ENCODE data around the gene OR7A5. TPM values are rescaled to one million over a fixed set of nuclear protein-coding genes. Genes with fewer than 3 reads are reported as not detected.
"Not testable (repeated sequence)": the region's sequence is repeated elsewhere in the genome, so short reads cannot be mapped to it uniquely, and the experiment has no call there.

OR7A5 gene
- total RNA-seq: not detected in 2 replicates

DNA sequence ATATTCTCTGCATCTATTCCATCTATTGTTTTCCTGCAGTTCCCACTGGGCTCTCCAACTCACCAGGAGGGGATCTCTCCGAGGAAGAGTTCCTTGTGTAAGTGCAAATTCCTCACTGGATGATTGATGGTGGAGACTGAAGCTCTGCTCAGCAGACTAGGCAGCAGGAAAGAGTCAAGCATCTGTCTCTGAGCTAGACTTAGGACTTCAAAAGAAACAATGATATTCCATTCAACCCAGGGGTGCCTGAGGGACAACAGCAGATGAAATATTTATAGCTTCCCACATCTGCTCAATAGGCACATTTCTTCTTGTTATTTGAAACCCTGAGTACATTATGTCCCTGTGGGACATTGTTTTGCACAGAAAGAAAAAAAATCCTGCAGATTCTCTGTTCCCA lies at the start of gene OR7A5, which contains the start of gene OR7C1:
Gene OR7A5, minus strand, starts transcription at position 175 of the 400 bp plus-strand sequence. CDS start 6,944 bp downstream, outside the sequence.
Gene OR7C1, minus strand, starts transcription at position 175 of the 400 bp plus-strand sequence. CDS start 35,049 bp downstream, outside the sequence.
- no peak for DNase-seq

DNA sequence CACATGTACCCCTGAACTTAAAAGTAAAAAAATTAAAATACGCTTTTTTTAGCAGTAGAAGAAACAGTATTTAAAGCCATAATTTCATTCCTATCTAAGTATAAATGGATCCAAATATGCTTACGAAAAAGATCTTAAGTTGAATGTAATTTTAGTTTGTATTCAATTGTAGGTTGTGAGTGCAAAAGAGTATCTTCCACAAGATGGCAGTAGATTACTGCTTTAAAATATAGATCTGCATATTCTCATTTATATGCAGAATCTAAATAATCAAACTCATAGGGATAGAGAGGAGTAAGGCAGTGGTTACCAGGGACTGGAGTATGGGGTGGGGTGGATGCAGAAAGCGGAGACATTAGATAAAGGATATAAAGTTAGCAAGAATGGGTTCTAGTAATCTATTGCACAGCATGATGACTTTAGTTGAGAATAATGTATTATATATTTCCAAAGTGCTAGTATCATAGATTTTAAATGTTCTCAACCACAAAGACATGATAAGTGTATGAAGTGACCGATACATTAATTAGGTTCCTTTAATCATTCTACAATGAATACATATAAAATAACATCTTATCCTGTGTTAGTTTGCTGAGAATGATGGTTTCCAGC lies 36.7 kb upstream of the OR7A5 start:
- DNase-seq: peak; percentile 35

DNA sequence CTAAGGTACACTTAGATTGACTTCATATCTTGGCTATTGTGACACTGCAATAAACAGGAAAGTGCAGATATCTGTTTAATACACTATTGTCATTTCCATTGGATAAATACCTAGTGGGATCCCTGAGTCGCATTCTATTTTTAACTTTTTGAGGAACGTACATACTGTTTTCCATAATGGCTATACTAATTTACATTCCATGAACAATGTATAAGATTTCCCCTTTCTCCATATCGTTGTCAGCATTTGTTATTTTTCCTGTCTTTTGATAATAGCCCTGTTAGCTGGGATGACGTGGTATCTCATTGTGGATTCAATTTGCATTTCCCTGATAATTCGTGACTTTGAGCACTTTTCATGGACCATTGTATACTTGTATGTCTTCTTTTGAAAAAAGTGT lies 33.5 kb upstream of the OR7A5 start:
- DNase-seq: no peak

DNA sequence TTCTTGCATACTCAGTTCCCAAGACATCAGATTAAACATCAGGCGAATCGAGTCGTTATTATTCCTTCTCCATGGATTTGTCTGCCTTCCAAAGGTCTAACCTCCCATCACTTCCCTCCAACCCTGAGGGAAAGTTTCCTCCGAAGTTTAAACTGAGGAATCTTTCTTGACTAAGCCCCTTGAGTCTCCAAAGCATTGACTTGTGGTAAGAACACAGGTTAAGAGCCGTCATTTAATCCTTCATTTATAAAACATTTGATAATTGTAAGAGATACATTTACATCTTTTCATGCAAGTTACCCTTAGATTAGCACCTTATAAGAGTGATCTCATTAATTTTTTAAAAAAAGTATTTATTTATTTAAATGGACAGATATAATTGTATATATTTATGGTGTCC lies 13.8 kb upstream of the OR7A5 start, which contains the start of gene OR7A10:
Gene OR7A10, minus strand, starts transcription at position 101 of the 400 bp plus-strand sequence. CDS start 7,045 bp downstream, outside the sequence.
- no peak for DNase-seq

DNA sequence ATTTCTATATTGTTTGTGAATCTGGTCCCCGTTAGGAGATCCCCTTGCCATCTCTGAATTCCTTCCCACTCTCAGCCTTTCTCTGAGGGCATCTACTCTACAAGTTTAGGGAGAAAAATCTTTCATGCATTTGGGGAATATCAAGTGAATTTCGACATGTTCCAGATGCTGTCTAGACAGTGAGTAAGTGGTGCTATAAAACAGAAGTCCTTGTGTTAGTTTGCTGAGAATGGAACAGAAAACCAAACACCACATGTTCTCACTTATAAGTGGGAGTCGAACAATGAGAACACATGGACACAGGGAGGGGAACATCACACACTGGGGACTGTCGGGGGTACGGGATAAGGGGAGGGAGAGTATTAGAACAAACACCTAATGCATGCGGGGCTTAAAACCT lies 8.6 kb upstream of the OR7A5 start:
- DNase-seq: no peak

DNA sequence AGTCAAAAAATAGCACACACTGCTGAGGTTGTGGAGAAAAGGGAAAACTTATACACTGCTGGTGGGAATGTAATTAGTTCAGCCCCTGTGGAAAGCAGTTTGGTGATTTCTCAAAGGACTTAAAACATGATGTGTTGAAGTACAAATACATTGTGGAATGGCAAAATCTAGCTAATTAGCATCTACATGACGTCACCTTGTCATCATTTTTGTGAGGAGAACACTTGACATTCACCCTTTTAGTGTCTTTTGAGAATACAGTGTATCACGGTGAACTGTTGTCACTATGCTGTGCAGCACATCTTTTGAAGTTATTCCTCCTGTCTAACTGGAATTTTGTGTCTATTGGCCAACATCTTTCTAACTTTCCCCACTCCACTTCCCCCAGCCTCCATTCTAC lies 8.2 kb upstream of the OR7A5 start:
- no peak for DNase-seq

DNA sequence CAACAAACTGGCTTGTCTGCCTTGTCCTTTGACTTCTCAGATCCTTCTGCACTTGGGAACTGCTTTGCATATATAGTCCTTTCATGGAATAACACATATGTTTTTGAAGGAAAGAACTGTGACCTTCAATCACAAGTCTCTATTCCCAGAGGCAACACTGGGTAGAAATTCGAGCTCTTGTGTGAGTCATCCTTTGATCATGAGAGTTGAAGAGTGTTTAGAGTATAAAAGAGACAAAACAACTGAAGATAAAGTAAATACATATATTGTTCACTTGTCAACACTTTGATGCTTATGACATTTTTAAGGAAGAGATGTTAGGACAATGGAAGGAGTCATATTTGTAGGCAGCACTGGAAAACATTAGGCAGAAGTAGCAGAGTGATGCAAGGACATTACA lies 5.2 kb upstream of the OR7A5 start:
- DNase-seq: no peak

DNA sequence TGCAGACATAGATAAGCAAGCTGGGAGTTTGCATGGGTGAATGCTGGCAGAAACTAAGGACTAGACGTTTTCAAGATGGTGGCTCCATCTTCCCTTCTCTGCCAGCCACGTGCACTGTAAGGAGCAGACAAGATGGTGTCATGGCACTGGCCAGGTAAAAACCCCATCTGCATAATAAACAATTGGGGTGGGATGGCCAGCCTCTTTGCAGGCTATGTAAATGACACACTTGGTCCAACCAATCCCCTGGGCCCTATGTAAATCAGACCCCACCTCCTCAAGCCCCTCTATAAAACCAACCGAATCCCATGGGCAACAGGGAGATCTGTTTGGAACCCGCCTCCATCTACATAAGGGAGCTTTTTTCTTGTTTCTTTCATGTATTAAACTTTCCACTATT lies 2.4 kb upstream of the OR7A5 start:
- DNase-seq: no peak

DNA sequence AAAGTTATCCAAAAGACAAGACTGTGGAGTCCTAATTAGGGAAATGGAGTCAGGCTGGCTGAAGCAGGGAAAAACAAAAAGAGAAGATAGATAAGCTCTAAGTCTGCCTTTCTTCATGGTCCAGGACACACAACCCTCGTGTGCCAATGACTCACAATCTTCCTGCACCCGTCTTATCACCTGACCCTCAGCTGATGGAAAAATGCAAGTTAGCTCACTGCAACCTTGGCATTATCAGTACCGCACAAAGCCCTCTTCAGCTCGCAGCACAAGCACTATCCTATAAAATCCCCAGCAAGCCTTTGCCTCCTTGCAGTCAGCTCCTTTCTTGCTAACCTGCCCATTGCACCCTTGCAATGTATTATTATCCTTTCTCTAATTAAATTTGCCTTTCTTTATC lies 4.3 kb downstream of the OR7A5 start:
- DNase-seq: no peak

DNA sequence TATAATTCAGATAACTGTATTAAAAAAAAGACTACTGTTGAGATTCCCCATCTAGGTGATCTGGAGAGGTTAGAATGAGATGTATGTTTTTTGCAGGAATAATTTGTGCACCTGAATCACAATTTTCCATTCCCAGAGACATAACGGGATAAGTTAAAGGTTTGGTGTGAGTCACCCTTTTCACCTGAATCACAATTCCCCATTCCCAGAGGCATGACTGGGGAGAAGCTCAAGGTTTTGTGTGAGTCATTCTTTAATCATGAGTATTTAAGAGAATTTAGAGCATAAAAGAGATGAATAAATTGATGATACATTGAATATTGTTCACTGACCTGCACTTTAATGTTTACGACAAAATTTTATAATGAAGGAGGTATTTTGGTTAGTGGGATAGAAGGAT lies 9.0 kb downstream of the OR7A5 start:
- no peak for DNase-seq

DNA sequence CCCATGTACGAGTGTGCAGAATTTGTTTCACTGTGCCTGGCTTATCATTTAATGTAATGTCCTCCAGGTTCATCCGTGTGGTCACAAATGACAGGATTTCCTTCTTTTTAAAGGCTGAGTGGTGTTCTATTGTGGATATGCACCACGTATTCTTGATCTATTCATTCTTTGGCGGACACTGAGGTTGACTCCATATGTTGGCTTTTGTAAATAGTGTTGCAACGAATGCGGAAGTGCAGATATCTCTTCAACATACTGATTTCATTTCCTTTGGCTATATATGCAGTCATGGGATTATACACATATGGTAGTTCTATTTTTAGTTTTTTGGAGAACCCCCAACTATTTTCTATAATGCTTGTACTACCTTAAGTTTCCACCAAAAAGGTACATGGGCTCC lies 13.0 kb downstream of the OR7A5 start:
- no peak for DNase-seq

DNA sequence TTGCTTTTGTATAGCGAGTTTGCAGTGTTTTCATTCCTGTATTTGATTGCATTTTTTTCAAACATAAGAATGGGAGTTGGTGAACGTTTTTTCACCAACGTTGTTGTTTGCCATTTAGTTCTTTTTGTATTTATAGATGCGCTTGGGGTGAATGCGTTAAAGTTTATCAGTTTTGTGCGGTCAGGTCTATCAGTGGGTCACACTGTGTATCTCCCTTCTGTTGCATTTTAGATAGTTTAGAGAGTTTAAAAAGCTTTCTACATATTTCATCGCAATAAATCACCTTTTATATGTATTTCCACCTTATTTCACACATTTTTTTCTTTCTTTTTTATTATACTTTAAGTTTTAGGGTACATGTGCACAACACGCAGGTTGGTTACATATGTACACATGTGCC lies 16.4 kb downstream of the OR7A5 start:
- DNase-seq: no peak

DNA sequence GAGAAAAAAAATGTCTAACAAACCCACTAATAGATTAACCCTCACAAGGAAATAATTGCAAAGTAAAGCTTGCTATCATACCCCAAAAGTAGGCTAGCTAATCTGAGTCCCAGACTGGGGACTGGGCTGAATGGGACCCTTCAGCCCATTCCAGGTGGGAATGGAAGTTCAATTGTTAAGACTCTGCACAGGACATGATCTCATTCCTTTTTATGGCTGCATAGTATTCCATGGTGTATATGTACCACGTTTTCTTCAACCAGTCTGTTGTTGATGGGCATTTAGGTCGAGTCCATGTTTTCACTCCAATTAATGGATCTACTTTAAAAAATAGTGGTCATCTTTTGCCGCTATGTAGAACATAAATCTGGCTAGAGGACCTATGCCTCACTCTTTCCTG lies 17.9 kb downstream of the OR7A5 start:
- no peak for DNase-seq

DNA sequence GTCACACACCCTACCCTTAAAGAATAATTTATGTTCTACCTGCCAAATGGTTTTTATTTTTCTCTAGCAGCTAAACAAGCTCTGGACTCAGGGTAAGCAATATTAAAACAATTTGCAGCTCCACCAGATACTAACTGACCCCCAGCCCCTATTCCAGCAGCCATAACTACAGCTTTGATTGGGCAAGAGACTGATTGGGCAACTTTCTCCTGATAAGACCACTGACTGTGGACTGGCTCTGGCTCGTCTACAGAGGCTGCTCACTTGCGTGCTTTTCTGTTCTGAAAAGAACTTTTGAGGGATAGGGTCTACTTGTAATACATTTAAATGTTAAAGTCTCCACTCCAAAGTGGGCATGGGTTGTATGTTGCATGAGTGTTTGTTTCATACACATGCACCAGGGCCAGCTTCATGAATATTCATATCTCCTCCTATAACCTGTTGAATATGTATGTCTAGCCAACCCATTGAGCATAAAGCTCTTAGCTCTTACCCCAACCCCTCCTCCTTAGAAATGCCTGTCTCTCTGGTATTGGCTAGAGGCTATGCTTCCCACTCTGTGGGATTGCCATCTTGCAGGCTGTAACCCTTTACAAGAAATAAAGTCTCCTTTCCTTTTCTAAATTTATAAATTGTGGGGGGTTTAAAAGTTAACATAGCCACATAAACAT lies 19.9 kb downstream of the OR7A5 start:
- DNase-seq: no peak

DNA sequence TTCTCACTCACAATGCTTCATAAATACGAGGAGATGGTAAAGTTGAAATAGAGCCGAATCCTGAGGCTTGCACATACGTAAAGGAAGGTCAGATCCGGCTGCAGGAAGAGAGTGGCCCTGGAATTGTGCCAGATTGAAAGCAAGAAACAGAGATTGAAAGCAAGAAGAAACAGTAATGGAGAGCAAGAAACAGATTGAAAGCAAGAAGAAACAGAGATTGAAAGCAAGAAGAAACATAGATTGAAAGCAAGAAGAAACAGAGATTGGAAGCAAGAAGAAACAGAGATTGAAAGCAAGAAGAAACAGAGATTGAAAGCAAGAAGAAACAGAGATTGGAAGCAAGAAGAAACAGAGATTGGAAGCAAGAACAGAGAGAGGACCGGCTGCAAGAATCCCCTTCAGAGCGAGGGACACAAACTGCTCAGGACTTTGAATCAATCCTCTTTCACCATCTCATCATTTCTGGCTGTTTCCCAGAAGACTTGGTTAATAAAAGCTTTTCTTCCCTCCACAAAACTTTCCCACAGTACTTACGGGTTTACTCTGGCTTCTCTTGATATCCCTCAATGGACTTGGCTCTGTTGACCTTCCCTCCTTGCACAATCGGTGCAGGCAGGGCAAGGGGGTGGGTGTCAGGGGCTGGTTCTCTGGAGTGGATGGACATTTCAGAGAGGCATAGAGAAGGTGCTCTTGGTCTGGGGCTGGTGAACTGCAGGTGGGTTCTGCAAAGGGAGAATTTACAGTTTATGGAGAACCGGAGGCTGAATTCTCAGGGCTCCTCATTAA lies 25.5 kb downstream of the OR7A5 start:
- no peak for DNase-seq

DNA sequence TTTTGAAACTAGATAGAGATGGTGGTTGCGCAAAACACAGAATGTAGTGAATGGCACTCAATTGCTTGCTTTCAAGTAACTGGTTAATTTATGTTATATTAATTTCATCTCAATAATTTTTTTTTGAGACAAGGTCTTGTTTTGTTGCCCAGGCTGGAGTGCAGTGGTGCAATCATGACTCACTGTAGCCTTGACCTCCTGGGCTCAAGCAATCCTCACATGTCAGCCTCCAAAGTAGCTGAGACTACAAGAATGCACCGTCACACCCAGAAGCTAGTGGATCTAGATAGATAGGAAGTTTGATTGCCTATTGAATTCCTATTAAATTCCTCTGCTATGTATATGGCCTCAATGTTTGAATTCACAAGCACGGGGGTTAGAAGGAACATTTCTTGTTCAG lies 30.2 kb downstream of the OR7A5 start:
- DNase-seq: no peak

DNA sequence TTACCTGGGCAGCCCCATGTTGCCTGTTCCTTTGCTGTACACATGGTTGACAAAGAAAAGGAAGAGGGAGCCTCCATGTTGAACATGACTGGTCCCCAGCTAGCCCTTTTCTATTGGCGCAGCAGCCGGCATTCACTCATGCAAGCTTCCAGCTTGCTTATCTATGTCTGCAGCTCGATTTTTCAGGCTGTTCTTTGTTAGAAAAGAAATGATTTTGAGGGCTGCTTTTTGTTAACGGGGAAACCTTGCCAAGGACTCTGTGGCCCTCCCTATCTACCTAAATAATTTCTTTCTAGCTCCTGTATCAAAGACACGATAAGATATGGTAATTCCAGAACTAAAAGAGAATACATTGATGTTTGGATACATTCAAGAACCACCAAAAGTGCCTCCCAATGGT lies 36.2 kb downstream of the OR7A5 start:
- no peak for DNase-seq

DNA sequence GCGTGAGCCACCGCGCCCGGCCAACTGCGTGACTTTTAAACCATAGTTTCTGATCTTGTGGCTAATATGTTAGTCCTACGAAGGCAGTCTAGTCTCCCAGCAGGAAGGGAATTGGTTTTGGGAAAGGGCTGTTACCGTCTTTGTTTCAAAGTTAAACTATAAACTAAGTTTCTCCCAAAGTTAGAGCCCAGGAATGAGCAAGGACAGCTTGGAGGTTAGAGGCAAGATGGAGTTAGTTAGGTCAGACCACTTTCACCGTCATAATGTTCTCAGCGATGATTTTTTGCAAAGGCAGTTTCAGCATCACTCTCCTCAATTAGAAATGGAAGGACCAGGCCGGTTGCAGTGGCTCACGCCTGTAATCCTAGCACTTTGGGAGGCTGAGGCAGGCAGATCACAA lies 39.0 kb downstream of the OR7A5 start:
- DNase-seq: no peak

DNA sequence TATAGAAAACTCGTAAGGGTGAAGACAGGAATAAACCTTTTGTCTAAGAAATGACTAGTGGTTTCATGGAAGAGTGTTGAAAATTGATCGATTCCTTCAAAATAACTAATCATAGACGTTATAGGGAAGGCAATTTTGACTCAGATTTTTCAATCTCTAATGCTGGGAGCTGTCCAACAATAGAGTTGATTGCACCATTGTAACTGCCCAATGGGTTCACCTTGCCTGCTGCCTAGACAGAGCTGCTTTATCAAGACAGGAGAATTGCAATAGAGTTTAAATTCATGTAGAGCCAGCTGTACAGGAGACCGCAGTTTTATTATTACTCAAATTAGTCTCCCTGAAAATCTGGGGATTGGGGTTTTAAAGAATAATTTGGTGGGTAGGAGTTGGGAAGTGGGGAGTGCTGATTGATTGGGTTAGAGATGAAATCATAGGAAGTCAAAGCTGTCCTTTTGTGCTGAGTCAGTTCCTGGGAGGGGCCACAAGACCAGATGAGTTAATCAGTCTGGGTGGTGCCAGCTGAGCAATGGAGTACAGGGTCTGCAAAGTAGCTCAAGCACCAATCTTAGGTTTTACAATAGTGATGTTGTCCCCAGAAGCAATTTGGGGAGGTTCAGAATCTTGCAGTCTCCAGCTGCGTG lies 39.8 kb downstream of the OR7A5 start:
- no peak for DNase-seq

DNA sequence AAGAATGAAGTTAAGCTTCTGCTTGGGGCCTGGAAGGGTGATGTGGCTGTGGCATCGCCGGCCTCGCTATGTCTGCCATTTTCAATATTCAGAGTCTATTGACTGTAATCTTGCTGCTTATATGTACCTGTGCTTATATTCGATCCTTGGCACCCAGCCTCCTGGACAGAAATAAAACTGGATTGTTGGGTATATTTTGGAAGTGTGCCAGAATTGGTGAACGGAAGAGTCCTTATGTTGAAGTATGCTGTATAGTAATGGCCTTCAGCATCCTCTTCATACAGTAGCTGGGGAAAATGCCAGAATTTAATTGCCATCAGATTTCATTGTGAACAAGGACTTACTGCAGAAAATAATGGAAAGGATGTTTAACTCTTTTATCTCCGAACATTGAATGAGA lies 42.7 kb downstream of the OR7A5 start:
- DNase-seq: not testable (repeated sequence)

DNA sequence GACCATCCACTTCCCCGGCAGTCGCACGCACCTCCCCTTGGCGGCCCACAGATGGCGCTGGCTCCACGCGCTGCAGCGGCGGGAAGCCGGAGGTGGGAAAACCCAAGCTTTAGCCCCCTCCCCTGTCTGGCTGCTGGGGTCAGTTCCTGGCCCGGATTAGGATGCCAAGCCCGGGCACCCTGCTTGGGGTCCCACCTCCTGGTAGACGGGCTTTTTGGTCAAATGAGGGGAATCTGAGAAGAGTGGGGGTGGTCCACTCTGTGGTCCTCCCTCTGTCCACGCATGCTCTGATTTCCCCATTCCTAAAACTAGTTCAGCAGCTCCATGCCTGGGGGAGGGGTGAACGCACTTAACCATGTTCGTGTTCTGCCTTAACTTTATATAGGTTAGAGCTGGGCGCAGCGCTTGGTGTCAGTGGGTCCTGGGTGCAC lies 48.5 kb downstream of the OR7A5 start:
- DNase-seq: peak; percentile 25

DNA sequence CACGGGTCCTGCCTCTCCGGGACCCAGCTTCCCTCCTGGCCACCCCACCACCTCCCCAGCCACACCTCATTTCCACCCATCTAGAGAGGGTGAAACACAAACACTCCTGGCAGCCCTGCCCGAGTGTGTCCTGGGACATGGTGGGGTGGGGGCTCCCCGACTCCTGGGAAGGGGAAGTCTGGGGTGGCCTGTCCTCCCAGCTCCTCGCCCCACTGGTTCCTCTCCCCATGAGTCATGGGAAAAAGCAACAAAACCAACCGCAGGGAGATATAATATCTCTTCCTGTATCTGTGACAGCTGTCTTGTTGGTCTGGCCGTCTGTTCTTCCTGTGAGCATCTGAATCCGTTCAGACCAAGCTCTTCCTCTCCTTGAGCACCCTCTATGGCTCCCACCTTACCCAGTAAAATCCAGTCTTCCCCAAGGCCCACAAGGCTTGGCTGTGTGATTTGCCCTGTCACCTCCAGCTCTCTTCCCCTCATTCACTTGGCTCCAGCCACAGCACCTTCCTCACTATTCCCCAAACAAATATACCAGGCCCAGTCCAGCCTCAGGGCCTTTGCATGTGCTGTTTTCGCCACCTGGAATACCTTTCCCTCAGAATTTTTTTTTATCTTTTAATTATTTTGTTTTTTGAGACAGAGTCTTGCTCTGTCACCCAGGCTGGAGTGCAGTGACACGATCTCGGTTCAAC lies 49.7 kb downstream of the OR7A5 start:
- not testable (repeated sequence) for DNase-seq

DNA sequence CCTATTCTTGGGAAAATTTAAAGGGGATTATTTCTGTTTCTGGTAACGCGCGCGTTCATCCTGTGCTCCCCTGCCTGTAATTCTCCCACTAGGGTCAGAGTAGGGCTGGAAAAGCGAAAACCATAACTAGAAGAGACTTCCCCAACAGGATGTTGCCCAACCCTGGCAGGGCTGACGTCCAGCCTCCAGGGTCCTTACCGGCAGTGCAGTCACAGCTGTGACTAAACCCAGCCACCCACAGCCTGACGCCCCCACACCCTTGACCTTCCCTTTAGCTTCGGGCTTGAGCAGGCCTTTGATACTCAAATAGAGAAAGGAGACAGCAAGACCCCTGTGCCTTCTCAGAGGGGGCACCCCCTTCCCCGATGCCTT lies 50.3 kb downstream of the OR7A5 start:
- DNase-seq: peak; percentile 12

Data from dermis blood vessel endothelial cell (primary cell).